ENCODE data around the gene UBTFL1. TPM values are rescaled to one million over a fixed set of nuclear protein-coding genes. Genes with fewer than 3 reads are reported as not detected.
A peak's percentile ranks its signal among the peaks of the same experiment; 100 is the strongest.

The UBTFL1 gene
- polyA plus RNA-seq, 1 donor from 2014 or later, result not detected

DNA sequence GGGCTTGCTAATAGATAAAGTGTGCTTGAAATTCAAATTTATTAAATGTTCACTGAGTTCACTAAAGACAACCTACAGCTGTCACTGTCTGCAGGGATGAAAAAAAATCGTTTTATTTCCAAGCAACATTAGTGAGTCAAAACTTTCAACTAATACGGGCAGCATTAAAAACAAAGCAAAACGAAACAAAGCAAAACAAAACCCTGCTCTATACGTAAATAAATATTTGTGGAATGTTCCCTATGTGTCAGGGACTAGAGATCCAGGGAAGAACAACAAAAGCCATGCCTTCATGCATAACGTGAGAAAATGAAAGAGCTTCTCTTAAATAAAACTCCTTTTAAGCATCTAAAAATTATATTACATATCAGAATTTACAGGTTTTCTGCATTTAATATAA is 49.3 kb downstream of the UBTFL1 start:
- Mint-ChIP-seq H3K4me3 (peak overlapping the region in 2 of 4 donors; percentile 34 to 65), H3K27me3 (peaks cover 31% of the 10 kb centered on the region), H3K4me1 (peaks cover 4 to 10% (median 9%) of the 10 kb centered on the region in 3 donors), H3K36me3 (no peaks in the 10 kb centered on the region), H3K27ac (no peak overlapping the region), H3K9me3 (peaks cover 2 to 7% (median 5%) of the 10 kb centered on the region in 3 donors)

Other genes with a start within 250 kb of the UBTFL1 start
- gene TRIM64B, start 207.5 kb upstream of the UBTFL1 start, polyA plus RNA-seq, result not detected
- gene TRIM49D1, start 163.7 kb upstream of the UBTFL1 start, polyA plus RNA-seq, result not detected
- not detected for gene TRIM49D2, start 161.9 kb upstream of the UBTFL1 start, polyA plus RNA-seq
- not detected for gene TRIM64, start 119.9 kb upstream of the UBTFL1 start, polyA plus RNA-seq
- gene TRIM49C, start 54.8 kb upstream of the UBTFL1 start, polyA plus RNA-seq, result not detected
- not detected for gene NAALAD2, start 48.7 kb downstream of the UBTFL1 start, polyA plus RNA-seq
- gene CHORDC1, start 137.1 kb downstream of the UBTFL1 start, polyA plus RNA-seq, result 45.3 TPM

Measured in IgD-negative memory B cell (primary cell).